Measurements from ENCODE around the gene TSPAN5. TPM values are rescaled to one million over a fixed set of nuclear protein-coding genes. Genes with fewer than 3 reads are reported as not detected.

TSPAN5 gene
- total and polyA plus RNA-seq, 9 of the 15 experiments (the other 6 are each of a cell fraction or from before 2014, with no cell fraction given) = 0.58 to 6.6 (median 0.73) TPM

DNA sequence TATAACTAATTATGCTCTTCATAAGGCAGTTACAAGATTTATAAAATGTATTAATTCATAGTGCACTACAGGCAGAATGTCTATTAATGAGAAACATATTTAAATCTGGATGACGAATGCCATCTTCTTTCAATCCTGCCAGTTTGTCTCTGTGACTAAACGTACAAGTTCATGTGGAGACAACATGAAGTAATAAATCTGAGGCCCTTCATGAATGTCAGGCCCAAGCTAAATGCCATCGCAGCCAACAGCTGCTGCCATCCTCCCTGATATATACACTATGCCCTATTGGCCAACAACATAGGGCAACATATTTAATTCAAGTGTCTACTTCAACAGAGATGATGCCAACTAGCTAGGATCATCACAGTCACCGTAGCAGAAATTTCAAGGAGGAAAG lies 43.7 kb downstream of the TSPAN5 start:
- H3K9ac ChIP-seq (ENCODE audit: insufficient read depth in 1 of 2, low read depth in 2 of 2, low read length in 2 of 2) = no peak overlapping the region
- POLR2A ChIA-PET = no interaction called here
- WGBS (ENCODE audit: insufficient coverage, low coverage, missing lambda C conversion rate) = 16% methylated on average over 4 of the region's 4 CpGs

More for the DNA sequence above, 43.7 kb downstream of the TSPAN5 start:
- CTCF ChIA-PET (ENCODE audit: low intra/inter-chr PET ratio) = no interaction called here
- H3K4me3 ChIP-seq = no peak overlapping the region
- DNase-seq (ENCODE audit: extremely low read depth in 1 of 4, low spot score in 3 of 4) = no peak
- no peak for ATAC-seq
- TF ChIP-seq PPARD (CRISPR knock-in tag; IDR thresholded peaks at IDR 0.05) (no peak), CC2D1A (IDR thresholded peaks at IDR 0.05) (no peak), FOXA1 (IDR thresholded peaks at IDR 0.05; ENCODE audit: borderline replicate concordance) (no peak), ATF1 (CRISPR knock-in tag; IDR thresholded peaks at IDR 0.05) (no peak), ATF1 (tag; IDR thresholded peaks at IDR 0.05) (no peak), TEAD2 (tag; IDR thresholded peaks at IDR 0.05) (no peak), ZNF41 (CRISPR knock-in tag; conservative IDR thresholded peaks at IDR 0.05) (no peak), ZNF76 (CRISPR knock-in tag; IDR thresholded peaks at IDR 0.05; ENCODE audit: borderline replicate concordance) (no peak), ZNF778 (CRISPR knock-in tag; IDR thresholded peaks at IDR 0.05) (no peak), RBM15 (IDR thresholded peaks at IDR 0.05; ENCODE audit: insufficient read depth, low read length) (no peak)
- TF ChIP-seq, protein P1, sequence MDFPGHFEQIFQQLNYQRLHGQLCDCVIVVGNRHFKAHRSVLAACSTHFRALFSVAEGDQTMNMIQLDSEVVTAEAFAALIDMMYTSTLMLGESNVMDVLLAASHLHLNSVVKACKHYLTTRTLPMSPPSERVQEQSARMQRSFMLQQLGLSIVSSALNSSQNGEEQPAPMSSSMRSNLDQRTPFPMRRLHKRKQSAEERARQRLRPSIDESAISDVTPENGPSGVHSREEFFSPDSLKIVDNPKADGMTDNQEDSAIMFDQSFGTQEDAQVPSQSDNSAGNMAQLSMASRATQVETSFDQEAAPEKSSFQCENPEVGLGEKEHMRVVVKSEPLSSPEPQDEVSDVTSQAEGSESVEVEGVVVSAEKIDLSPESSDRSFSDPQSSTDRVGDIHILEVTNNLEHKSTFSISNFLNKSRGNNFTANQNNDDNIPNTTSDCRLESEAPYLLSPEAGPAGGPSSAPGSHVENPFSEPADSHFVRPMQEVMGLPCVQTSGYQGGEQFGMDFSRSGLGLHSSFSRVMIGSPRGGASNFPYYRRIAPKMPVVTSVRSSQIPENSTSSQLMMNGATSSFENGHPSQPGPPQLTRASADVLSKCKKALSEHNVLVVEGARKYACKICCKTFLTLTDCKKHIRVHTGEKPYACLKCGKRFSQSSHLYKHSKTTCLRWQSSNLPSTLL (IDR thresholded peaks at IDR 0.05) = no peak
- H3K4me2 ChIP-seq (ENCODE audit: insufficient read depth, low read length) = no peak overlapping the region
- intact Hi-C loops (cut with micrococcal nuclease) = no loop called here
- H3K36me3 ChIP-seq (ENCODE audit: control insufficient read depth, insufficient read depth, low read length) = no peaks in the 10 kb centered on the region
- H3K4me1 ChIP-seq (replicated peaks in 1 of 2; ENCODE audit: control insufficient read depth in 2 of 2, insufficient read depth in 2 of 2, low read length in 2 of 2) = no peaks in the 10 kb centered on the region
- no peaks in the 10 kb centered on the region for H3K9me3 ChIP-seq (replicated peaks; ENCODE audit: control insufficient read depth, insufficient read depth, low read depth, low read length)
- in situ Hi-C loops (cut with MboI) = no loop called here
- no peaks in the 10 kb centered on the region for H4K20me1 ChIP-seq (replicated peaks; ENCODE audit: control insufficient read depth, insufficient read depth, low read length)
- no peak overlapping the region for H3K27ac ChIP-seq (ENCODE audit: extremely low read depth, low read depth, low read length)
- FAIRE-seq = no peak
- BruUV-seq (replicated peaks) = no TSS peak
- H3K27me3 ChIP-seq (ENCODE audit: control insufficient read depth in 2 of 2, insufficient read depth in 2 of 2, low read length in 2 of 2) = peaks cover 0 to 15% of the 10 kb centered on the region in 2 experiments; a peak in 3 of 5 replicates
- no peaks in the 10 kb centered on the region for H3K79me2 ChIP-seq (ENCODE audit: control insufficient read depth, insufficient read depth, low read length)
- no peaks in the 10 kb centered on the region for H3K9me1 ChIP-seq (ENCODE audit: control insufficient read depth, insufficient read depth, low read length)
- no peak overlapping the region for H2AFZ ChIP-seq (ENCODE audit: low read depth, low read length)

All from K562 (cell line).